Stimulated activated CD8-positive, alpha-beta memory T cell treated with anti-CD3 and anti-CD28 coated beads, Interleukin-4, amount 100 ng/mL, for 24 hours (primary cell): ENCODE data around the gene SPDYE16.
A peak's percentile ranks its signal among the peaks of the same experiment; 100 is the strongest.
"Not testable (repeated sequence)": the region's sequence is repeated elsewhere in the genome, so short reads cannot be mapped to it uniquely, and the experiment has no call there.

Experiments
- DNase-seq: peaks from one replicate; pipeline ENCODE4 v3.0.0-alpha.2; 2020; ENCODE audit warnings: low read depth

SPDYE16 gene

DNA sequence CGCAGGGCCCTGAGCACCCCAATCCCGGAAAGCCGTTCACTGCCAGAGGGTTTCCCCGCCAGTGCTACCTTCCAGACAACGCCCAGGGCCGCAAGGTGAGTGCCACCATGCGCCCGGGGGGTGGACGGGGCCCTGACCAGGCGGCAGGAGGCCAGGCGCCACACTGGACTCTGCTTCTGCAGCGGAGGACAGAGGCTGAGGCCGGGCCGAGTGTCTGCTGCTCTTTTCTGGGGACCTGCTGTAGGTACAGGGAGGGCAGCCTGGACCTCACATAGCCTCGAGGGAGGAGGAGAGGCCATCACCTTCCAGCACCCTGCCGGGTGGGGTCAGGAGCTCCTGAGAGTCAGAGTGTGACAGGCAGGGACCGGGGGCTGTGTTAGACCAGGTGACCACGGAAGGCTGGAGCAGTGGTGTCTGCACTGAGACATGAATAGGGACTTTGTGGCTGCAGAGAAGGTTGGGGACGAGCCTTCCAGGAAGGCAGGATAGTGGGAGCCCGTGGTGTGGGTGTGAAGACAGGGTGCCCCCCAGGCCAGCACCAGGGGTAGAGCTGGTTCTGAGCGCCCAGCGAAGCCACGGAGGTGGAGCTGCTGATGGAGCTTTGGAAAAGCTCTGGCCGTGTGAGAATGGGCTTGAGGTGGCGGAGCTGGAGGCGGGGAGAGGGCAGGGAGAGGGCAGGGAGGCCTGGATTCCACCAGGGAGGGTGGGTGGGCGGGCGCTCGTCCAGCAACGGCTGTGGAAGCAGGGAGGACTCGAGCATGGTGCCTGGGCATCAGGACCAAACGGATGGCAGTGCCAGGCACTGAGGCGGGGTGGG lies 38.5 kb downstream of the SPDYE16 start:
- DNase-seq = not testable (repeated sequence)

DNA sequence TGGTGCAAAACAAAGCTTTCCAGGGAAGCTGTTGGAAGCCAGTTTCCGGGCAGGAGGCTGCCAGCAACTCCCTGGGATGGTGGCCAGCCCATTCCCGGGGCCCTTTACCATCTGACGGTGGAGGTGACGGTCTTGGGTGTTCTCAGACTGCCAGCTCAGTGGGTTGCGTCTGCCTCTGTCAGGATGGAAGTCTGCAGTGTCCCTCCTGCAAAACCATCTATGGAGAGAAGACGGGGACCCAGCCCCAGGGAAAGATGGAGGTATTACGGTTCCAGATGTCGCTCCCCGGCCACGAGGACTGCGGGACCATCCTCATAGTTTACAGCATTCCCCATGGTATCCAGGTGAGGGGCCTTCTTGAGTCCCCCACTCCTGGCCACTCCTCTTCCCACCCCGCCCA lies 39.9 kb downstream of the SPDYE16 start:
- not testable (repeated sequence) for DNase-seq

DNA sequence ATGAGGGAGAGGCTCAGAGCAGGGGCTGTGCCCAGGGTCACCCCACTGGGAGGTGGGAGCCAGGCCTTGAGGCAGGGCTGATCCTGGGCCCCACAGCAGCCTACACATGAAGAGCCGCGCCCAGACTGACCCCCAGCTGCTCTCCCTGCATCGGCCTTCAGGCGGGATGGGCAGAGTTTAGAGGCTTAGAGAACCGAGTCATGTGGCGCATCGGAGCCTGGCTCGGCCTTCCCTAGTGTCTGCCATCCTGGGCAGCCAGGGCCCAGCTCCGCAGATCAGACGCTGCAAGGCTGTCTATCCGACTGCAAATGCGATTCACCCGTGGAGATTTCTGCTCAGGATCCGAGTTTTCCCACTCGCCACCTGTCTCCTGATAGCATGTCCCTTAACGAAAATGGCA lies 40.3 kb downstream of the SPDYE16 start:
- not testable (repeated sequence) for DNase-seq

DNA sequence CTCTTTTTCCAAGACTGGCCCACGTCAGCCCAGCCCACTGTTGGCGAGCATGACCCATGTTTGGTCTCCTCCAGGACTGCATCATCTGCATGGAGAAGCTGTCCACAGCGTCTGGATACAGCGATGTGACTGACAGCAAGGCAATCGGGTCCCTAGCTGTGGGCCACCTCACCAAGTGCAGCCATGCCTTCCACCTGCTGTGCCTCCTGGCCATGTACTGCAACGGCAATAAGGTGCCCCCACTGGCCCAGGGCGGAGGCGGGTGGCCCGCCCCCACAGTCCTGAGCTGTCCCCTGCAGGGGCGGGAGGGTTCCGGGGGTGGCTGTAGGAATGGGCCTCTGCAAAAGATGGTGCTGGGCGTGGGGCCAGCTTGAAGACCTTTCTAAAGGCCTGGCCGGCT lies 40.9 kb downstream of the SPDYE16 start:
- DNase-seq = not testable (repeated sequence)

DNA sequence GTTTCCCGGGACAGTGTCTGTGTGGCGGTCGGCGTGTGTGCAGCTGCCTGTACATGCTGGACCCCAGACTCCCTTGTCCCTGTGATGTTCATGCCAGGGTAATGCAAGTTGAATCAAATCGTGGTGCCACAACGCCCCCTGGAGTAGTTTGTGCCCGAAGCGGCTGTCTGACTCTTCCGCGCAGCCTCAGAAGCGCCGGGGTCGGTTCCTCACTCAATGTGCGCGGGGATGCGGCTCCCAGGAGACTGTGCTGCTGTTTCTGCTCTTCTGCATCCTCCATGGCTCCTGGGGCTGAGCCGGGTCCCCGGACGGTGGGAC lies 43.2 kb downstream of the SPDYE16 start:
- not testable (repeated sequence) for DNase-seq

DNA sequence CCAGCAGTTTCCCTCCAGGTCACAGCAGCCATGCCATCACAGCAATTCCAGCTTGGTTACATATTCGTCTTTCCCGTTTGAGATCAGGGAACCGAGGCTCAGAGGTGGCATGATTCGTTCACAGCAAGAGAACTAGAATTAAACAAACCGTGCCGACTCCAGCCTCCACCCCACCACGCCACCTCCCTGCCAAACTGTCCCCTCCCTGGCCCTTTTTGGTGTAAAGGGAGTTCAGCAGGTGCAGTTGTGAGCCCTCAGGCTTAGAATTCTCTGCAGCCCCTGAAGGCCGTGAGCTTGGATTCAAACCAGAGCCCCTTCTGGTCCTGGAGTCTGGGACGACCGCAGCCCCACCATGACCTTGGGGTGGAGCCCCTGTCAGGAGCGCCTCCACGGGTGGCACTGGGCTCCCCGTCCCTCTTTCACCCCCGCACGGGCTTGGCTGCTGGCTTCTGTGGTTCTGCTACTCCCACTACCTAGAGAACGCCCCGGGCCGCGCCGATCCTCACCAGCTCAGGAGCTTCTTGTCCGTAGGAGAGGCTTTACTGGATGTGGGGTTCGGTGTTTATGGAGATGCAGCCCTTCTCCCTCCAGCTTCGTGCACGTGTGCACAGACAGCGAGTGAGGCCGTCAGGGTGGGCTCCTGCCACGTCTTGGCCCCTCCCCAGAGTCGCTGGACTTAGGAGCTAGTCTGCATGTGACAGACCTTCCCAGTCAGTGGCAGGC lies 43.7 kb downstream of the SPDYE16 start:
- DNase-seq = not testable (repeated sequence)

DNA sequence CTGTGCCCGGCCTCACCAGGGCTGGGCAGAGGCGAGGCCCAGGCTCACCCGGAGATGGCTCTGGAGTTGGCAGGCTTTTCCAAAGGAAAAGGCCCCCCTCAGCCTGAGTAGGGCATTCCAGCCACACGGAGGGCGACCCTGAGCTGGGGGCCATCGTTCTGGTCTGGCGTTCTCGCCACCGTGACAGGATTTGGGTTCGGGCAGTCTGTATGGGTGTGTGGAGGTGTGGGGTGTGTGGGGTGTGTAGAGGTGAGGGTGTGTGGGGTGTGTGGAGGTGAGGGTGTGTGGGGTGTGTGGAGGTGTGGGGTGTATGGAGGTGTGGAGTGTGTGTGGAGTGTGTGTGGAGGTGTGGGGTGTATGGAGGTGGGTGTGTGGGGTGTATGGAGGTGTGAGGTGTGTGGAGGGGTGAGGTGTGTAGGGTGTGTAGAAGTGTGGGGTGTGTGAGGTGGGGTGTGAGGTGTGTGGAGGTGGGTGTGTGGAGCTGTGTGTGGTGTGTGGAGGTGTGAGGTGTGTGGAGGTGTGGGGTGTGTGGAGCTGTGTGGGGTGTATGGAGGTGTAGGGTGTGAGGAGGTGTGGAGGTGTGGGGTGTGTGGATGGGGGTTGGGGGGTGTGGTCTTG lies 44.4 kb downstream of the SPDYE16 start:
- DNase-seq = not testable (repeated sequence)

DNA sequence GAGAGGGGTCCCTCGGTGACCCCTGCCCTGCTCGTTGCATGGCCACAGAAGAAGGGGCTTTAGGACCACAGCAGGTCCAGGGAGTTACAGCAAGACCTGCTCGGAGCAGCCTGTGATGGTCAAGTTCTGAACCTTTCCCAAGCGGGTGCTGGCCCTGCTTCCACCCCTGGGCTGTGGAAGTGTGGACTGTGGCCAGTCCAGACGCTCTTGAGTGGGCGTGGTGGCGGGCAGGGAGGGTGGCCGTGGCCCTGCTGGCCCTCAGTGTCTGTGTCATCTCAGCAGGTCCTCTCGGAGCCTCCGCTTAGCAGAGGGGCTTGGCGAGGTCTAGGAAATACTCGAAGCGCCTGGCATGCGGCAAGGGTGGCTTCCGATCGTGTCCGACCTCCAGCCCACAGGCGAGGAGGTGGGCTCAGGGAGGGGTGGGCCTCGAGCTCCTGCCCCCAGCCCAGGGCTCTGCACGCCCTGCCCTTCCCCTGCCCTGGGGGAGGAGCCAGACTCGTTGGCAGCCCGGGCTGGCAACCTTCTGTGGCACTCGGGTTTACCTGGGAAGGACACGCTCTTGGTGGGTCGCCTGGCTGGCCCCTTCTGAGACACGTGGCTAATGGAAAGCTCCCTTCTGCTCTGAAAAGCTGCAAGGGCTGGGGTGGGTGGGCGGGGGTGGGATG lies 45.0 kb downstream of the SPDYE16 start:
- DNase-seq = not testable (repeated sequence)

DNA sequence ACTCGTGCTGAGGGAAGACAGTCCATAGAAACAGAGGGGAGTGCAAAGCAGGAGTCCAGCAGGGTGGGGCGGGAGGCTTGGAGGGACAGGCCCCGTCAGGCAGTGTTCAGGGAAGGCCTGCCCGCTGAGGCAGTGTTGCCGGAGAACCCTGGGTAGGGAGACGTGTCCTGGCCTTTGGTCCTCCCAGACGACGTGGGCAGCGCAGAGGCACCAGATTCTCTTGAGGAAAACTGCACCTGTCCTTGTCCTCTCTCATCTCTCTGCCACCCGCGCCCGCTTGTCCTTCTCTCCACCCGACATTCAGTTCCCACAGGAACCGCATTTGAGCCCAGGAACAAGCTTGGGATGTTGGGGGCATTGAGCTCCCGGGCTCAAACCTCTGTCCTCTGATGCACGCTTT lies 47.4 kb downstream of the SPDYE16 start:
- DNase-seq = not testable (repeated sequence)

DNA sequence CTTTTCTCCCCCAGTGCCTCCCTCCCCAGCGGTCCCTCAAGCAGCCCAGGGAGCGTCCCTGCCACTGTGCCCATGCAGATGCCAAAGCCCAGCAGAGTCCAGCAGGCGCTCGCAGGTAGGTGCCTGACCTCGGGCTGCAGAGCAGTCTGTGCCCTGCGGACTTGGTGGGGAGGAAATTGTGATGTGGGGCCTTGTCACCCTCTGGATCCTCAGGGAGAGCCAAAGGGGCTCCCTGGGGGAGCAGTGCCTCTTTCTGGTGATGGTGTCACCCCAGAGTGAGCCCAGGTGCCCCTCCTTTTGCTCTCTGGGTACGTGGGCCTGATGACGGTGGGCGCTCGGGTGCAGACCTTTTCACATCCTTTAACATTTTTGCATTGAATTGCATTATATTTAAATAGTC lies 51.0 kb downstream of the SPDYE16 start:
- DNase-seq = not testable (repeated sequence)

DNA sequence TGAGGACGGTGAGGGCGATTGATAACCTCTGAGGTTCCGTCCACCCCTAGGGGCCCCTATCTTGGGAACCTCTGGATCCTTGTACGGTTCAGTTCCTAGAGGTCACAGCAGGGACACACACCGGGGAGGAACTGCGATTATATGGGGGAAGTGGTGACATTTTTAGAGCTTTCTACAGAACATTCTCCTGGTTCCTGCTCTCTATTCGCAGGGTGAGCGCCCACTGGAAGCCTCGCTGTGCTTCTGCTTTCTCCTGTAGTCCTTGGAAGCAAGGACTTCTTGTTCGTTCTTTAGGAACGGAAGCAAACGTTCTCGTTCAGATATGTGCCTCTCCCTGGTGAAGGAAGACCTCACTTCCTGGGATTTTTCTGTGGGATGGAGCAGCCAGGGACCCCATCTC lies 55.1 kb downstream of the SPDYE16 start:
- DNase-seq = not testable (repeated sequence)

DNA sequence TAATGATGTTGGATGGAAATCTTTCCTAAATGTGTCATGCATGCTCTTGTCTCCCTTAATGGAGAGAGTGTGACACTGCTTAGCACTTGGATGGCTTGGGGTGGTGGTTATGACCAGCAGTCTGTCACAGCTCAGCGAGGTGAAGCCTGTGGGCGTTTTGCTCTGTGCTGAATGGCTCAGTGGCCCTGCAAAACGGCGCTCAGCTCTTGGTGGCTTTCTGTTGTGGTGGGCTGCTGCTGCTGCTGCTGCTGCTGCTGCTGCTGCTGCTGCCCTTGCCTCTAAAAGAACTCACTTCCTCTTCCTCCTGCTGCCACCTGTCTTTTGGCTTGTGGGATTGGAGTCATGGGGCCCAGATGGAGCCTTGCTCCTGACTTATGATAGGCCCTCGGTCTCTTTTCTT lies 56.5 kb downstream of the SPDYE16 start:
- peak; percentile 35 for DNase-seq

DNA sequence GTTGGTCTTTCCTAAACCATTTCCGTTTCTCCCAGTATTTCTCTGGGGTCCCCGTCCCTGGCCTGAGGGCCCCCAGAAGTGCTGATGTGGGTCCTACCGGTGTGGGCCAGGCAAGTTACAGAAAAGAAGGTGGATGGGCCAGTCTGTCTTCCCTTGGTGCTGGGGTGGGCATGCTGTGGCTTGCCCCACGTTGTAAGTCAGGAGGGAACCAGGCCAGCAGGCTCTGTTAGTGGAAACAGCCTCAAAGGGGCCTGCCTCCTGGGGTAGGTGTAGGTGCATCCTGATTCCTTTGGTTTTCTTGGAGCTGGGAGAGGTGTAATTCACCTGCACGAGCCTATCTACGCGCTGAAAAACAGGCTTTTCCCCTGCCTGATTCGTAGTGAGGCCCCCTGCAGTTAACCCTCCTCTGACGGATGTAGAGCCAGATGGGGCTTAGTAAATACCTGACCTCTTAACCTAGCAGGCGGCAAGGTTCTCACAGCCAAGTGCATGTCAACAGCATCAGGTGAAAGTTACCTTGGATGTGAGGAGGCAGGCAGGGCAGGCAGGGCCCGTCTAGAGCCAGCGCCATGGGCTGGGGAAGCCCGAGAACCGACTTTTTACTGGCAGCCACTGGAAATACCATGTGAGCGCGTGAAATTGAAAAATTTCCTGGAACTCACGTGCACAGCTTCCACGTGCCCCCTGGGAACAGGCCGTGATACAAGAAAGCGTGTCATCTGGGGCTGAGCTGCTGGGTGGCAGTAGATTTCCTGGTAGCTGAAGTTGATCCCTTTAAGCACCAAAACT lies 57.1 kb downstream of the SPDYE16 start:
- not testable (repeated sequence) for DNase-seq

DNA sequence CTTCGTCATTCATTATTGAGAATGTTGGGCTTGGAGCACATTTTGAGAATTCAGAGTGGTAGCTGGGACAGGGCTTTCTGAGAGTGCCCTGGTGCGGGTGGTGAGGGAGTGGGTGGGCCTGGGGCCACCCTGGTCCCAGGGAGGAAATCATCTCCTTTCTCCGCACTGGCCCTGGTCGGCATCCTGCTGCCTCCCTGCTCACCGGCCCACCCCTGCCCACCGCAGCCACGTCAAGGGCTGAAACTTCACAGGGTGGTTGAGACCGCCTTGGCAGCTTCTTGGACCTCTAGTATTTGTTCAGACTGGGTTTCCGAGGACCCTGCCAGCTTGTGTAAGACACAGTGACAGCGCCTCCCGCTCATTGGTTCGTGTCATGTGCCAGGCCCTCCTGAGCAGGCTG lies 58.6 kb downstream of the SPDYE16 start:
- DNase-seq = not testable (repeated sequence)

DNA sequence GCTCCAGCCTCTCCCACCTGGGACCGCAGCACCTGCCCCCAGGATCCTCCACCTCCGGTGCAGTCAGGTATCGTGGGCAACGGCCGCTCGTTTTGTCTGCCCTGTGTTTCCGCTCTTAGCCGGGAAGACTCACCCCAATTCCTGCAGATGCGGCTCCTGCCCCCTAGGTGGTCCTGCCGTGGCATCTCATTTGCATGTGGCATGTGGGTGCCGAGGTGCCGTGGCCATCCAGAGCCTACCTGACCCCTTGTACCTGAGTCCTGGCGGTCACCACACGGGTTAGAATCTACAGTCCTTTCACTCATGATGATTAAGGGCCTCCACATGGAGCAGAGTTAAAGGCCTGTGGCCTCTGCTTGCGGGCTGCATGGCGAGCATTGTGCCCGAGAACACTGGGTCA lies 60.0 kb downstream of the SPDYE16 start:
- not testable (repeated sequence) for DNase-seq

DNA sequence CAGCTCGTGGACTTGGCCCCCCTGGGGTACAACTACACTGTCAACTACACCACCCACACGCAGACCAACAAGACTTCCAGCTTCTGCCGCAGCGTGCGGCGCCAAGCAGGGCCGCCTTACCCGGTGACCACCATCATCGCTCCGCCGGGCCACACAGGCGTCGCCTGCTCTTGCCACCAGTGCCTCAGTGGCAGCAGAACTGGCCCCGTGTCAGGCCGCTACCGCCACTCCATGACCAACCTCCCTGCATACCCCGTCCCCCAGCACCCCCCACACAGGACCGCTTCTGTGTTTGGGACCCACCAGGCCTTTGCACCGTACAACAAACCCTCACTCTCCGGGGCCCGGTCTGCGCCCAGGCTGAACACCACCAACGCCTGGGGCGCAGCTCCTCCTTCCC lies 60.4 kb downstream of the SPDYE16 start:
- DNase-seq = not testable (repeated sequence)
